ENCODE data around the gene CHIT1.
"Not testable (repeated sequence)": the region's sequence is repeated elsewhere in the genome, so short reads cannot be mapped to it uniquely, and the experiment has no call there.

DNA sequence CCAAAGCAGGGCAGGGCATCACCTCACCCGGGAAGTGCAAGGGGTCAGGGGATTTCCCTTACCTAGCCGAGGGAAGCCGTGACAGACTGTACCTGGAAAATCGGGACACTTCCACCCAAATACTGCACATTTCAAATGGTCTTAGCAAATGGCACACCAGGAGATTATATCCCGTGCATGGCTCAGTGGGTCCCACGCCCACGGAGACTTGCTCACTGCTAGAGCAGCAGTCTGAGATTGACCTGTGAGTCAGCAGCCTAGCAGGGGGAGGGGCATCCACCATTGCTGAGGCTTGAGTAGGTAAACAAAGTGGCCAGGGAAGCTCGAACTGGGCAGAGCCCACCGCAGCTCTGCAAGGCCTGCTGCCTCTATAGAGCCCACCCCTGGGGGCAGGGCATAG, 27.2 kb upstream of the CHIT1 start:
- TF ChIP-seq, protein P1, sequence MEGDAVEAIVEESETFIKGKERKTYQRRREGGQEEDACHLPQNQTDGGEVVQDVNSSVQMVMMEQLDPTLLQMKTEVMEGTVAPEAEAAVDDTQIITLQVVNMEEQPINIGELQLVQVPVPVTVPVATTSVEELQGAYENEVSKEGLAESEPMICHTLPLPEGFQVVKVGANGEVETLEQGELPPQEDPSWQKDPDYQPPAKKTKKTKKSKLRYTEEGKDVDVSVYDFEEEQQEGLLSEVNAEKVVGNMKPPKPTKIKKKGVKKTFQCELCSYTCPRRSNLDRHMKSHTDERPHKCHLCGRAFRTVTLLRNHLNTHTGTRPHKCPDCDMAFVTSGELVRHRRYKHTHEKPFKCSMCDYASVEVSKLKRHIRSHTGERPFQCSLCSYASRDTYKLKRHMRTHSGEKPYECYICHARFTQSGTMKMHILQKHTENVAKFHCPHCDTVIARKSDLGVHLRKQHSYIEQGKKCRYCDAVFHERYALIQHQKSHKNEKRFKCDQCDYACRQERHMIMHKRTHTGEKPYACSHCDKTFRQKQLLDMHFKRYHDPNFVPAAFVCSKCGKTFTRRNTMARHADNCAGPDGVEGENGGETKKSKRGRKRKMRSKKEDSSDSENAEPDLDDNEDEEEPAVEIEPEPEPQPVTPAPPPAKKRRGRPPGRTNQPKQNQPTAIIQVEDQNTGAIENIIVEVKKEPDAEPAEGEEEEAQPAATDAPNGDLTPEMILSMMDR (conservative IDR thresholded peaks at IDR 0.05) = not testable (repeated sequence)
- TF ChIP-seq ZFX (IDR thresholded peaks at IDR 0.05) = not testable (repeated sequence)

All from C4-2B (cell line).